IMR-90 (cell line): ENCODE results near the gene EGFR. TPM values are rescaled to one million over a fixed set of nuclear protein-coding genes. Genes with fewer than 3 reads are reported as not detected.

ENCODE experiments used
- ATAC-seq: fragments of 200-7000 bp; cut with Tn5 transposase; 2 replicates; pipeline ENCODE4 v1.9.1; 2020; ENCODE audit warnings: low read depth, mild to moderate bottlenecking, moderate library complexity
- BruUV-seq: library from RNA; stranded (reverse); fragments of 400-500 nt; replicated peaks from 2 replicates; lab custom pipeline; 2021; lab: Mats Ljungman, UMichigan
- CTCF ChIA-PET: fragments of 300-600 bp; formaldehyde crosslinking; extraction: SDS; loops from one replicate; lab custom pipeline; 2021; ENCODE audit warnings: antibody characterized with exemption; lab: Yijun Ruan, JAX
- POLR2A ChIA-PET: fragments of 300-600 bp; sonication (Branson Sonifier 250); formaldehyde crosslinking; loops from one replicate; lab custom pipeline; 2022; ENCODE audit warnings: antibody characterized with exemption; ENCODE audit not compliant: unreplicated experiment; lab: Charles Lee
- DNase-seq: peaks from one replicate; pipeline ENCODE4 v3.0.0; 2013
- H2AFZ ChIP-seq: replicated peaks from 2 replicates; pipeline ENCODE3; 2013; ENCODE audit warnings: low read length, mild to moderate bottlenecking; ENCODE audit not compliant: poor library complexity
- H2AK5ac ChIP-seq: 2 replicates; pipeline ENCODE4 v1.6.1; 2013; ENCODE audit warnings: low read depth, low read length, inconsistent platforms
- H2AK9ac ChIP-seq: replicated peaks from 2 replicates; pipeline ENCODE3; 2013; ENCODE audit warnings: mild to moderate bottlenecking, low read depth, low read length, moderate library complexity; ENCODE audit not compliant: poor library complexity
- H2BK120ac ChIP-seq: 2 replicates; pipeline ENCODE4 v1.6.1; 2013; ENCODE audit warnings: low read depth, low read length, inconsistent platforms
- H2BK15ac ChIP-seq: 3 replicates; pipeline ENCODE4 v1.6.1; 2013; ENCODE audit warnings: low read depth, low read length, inconsistent platforms
- H2BK20ac ChIP-seq: 2 replicates; pipeline ENCODE4 v1.6.1; 2013; ENCODE audit warnings: low read depth, mild to moderate bottlenecking, inconsistent platforms, low read length, moderate library complexity
- H2BK5ac ChIP-seq: 2 replicates; pipeline ENCODE4 v1.6.1; 2013; ENCODE audit warnings: mild to moderate bottlenecking, low read depth, low read length, inconsistent platforms; ENCODE audit not compliant: poor library complexity, severe bottlenecking
- H3K14ac ChIP-seq: replicated peaks from 2 replicates; pipeline ENCODE4 v1.6.1; 2013; ENCODE audit warnings: low read depth, low read length, inconsistent platforms
- H3K18ac ChIP-seq: 2 replicates; pipeline ENCODE4 v1.6.1; 2013; ENCODE audit warnings: low read depth, low read length, control low read depth
- H3K23ac ChIP-seq: 2 replicates; pipeline ENCODE4 v1.6.1; 2013; ENCODE audit warnings: low read depth, low read length, inconsistent platforms
- H3K27ac ChIP-seq: 2 replicates; pipeline ENCODE4 v1.5.1; 2013; ENCODE audit warnings: mild to moderate bottlenecking, control low read depth, low read length; ENCODE audit not compliant: insufficient read depth
- H3K27me3 ChIP-seq: 2 replicates; pipeline ENCODE4 v1.6.1; 2013; ENCODE audit warnings: low read length; ENCODE audit not compliant: control insufficient read depth, insufficient read depth
- H3K36me3 ChIP-seq: 2 replicates; pipeline ENCODE4 v1.6.1; 2013; ENCODE audit warnings: low read length, mixed read lengths; ENCODE audit not compliant: control insufficient read depth, insufficient read depth
- H3K4ac ChIP-seq: 2 replicates; pipeline ENCODE4 v1.6.1; 2013; ENCODE audit warnings: low read depth, low read length, inconsistent platforms
- H3K4me1 ChIP-seq: 2 replicates; pipeline ENCODE4 v1.6.1; 2013; ENCODE audit warnings: low read length, mixed read lengths; ENCODE audit not compliant: control insufficient read depth, insufficient read depth
- H3K4me2 ChIP-seq: 2 replicates; pipeline ENCODE4 v1.6.1; 2013; ENCODE audit warnings: low read depth, mild to moderate bottlenecking, control low read depth, low read length, moderate library complexity
- H3K4me3 ChIP-seq: 2 replicates; pipeline ENCODE4 v1.5.1; 2013; ENCODE audit warnings: low read depth, mild to moderate bottlenecking, control low read depth, low read length, moderate library complexity; ENCODE audit not compliant: insufficient read depth
- H3K56ac ChIP-seq: 2 replicates; pipeline ENCODE4 v1.6.1; 2013; ENCODE audit warnings: low read length, inconsistent platforms; ENCODE audit not compliant: insufficient read depth; ENCODE audit errors: extremely low read depth
- H3K79me1 ChIP-seq, 2 experiments: 2 replicates each; pipeline ENCODE4 v1.6.1; 2013; ENCODE audit warnings: low read length in 2 of 2, inconsistent platforms in 1 of 2, low read depth in 1 of 2
- H3K9ac ChIP-seq: 2 replicates; pipeline ENCODE4 v1.6.1; 2013; ENCODE audit warnings: low read depth, low read length, control low read depth
- H3K9me1 ChIP-seq: 2 replicates; pipeline ENCODE4 v1.6.1; 2013; ENCODE audit warnings: low read length, inconsistent platforms; ENCODE audit not compliant: insufficient read depth
- H3K9me3 ChIP-seq: 2 replicates; pipeline ENCODE4 v1.6.1; 2013; ENCODE audit warnings: low read length; ENCODE audit not compliant: control insufficient read depth, insufficient read depth
- H4K20me1 ChIP-seq: 2 replicates; pipeline ENCODE4 v1.6.1; 2013; ENCODE audit warnings: low read length, inconsistent platforms; ENCODE audit not compliant: insufficient read depth
- H4K5ac ChIP-seq: 2 replicates; pipeline ENCODE4 v1.6.1; 2013; ENCODE audit warnings: mild to moderate bottlenecking, low read depth, low read length, control low read depth
- H4K8ac ChIP-seq, 2 experiments: 2 replicates each; pipeline ENCODE4 v1.6.1; 2013; ENCODE audit warnings: low read depth in 2 of 2, low read length in 2 of 2, control low read depth in 1 of 2, inconsistent platforms in 1 of 2
- H4K91ac ChIP-seq: 2 replicates; pipeline ENCODE4 v1.6.1; 2013; ENCODE audit warnings: low read depth, low read length, inconsistent platforms; ENCODE audit not compliant: insufficient read depth
- WGBS, 2 experiments: methylation state at CpG; one replicate each; pipeline versions ENCODE4 v1.1.5 to v1.1.7; 2013; ENCODE audit warnings: missing lambda C conversion rate in 2 of 2; ENCODE audit not compliant: insufficient read length in 1 of 2; ENCODE audit errors: extremely low coverage in 2 of 2; 5-methylcytosine and 5-hydroxymethylcytosine counted together
- dilution Hi-C: fragments of 300-500 bp; cut with HindIII; formaldehyde crosslinking; loops from one replicate; pipeline ENCODE4 v1.14.3; 2018; ENCODE audit warnings: low sequenced_read_pairs; ENCODE audit not compliant: unreplicated experiment
- in situ Hi-C: fragments of 300-500 bp; cut with MboI; formaldehyde crosslinking; loops from 3 replicates; pipeline ENCODE4 v1.14.3; 2019; ENCODE audit warnings: low sequenced_read_pairs, inconsistent platforms, mixed read lengths
- intact Hi-C: fragments of 100-400 bp; cut with micrococcal nuclease; formaldehyde crosslinking; loops from 2 replicates; pipeline ENCODE4 v1.10.0; 2022
- polyA plus RNA-seq, 3 experiments: library from polyadenylated mRNA; depleted of rRNA; stranded (reverse); fragments of >200 nt; gene quantifications; 2 replicates each; pipeline ENCODE4 v1.2.3, GENCODE V29; 2012; ENCODE audit warnings: low replicate concordance in 1 of 3
- total RNA-seq: library from RNA; depleted of rRNA; stranded (reverse); fragments of >200 nt; gene quantifications from 2 replicates; pipeline ENCODE4 v1.2.3, GENCODE V29; 2012
- TF ChIP-seq, protein P1 (sequence below): fragments of 150-350 bp; IDR thresholded peaks from 2 replicates; pipeline ENCODE4 v1.6.1; 2017; ENCODE audit warnings: mild to moderate bottlenecking, antibody characterized with exemption, low read length, low read depth

EGFR gene
- total and polyA plus RNA-seq, 2 of the 4 experiments (the other 2 are of a cell fraction), result 36.9 to 60.4 TPM

DNA sequence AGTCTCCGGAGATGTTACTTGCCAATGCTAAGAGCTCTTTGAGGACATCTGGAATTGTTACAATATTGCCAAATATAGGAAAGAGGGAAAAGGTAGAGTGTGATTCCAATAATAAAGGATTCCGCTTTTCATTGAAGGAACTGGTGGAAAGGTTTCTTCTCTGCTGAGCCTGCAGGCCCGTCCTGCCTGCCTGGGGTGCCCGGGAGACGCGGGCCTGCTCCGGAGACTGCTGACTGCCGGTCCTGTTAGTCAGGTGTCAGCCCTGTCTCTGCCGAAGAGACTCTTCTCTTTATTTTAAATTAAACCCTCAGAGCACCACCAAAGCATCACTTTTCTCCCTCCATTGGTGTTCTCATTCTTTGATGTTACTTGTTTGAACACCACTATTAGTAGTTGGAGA lies 2.2 kb downstream of the EGFR start:
- H4K20me1 ChIP-seq, result peaks cover 57% of the 10 kb centered on the region
- H2BK15ac ChIP-seq, result no peak overlapping the region
- peak overlapping the region; percentile 94; the same call in 1 of the 2 replicates for H3K14ac ChIP-seq
- H4K5ac ChIP-seq, result no peak overlapping the region
- peaks cover 25% of the 10 kb centered on the region for H3K4me1 ChIP-seq
- H3K79me1 ChIP-seq, result peaks cover 21 to 63% of the 10 kb centered on the region in 2 experiments; a peak in 3 of 4 replicates
- in situ Hi-C loops (loop anchor here (10.0 kb wide), 1 partner anchor 234 kb away; no protein-coding TSS in a partner anchor), dilution Hi-C loops (no loop called here), intact Hi-C loops (loop anchor here (5.0 kb wide), 1 partner anchor 111 kb away; no protein-coding TSS in a partner anchor)
- H3K23ac ChIP-seq, result peak overlapping the region; percentile 82; the same call in 1 of the 2 replicates
- WGBS, 2 experiments, result 80% methylated on average over 1 of the region's 9 CpGs; no CpG with 5 or more reads in 1 of the 2 experiments
- H3K27ac ChIP-seq, result no peak overlapping the region
- no peak overlapping the region for H2BK20ac ChIP-seq
- no peak overlapping the region for H4K8ac ChIP-seq
- H3K36me3 ChIP-seq, result peaks cover 11% of the 10 kb centered on the region
- no peaks in the 10 kb centered on the region for H3K27me3 ChIP-seq
- peak overlapping the region; percentile 30; the same call in 1 of the 2 replicates for H3K4ac ChIP-seq
- peaks cover 29% of the 10 kb centered on the region for H3K9me1 ChIP-seq
- H3K9ac ChIP-seq, result 0 out of 2 replicates have a peak overlapping the region, but pooled peaks have one; percentile 16
- peak overlapping the region; percentile 28; the same call in 1 of the 2 replicates for H2BK120ac ChIP-seq
- no peak overlapping the region for H4K91ac ChIP-seq
- peak overlapping the region; percentile 32 for H2AK9ac ChIP-seq
- CTCF ChIA-PET, result interaction anchor here (1.1 kb wide), 1 partner anchor 234 kb away, joined by 3 read pairs; no protein-coding TSS in a partner anchor
- H3K18ac ChIP-seq, result no peak overlapping the region
- peak overlapping the region; percentile 98; the same call in 1 of the 2 replicates for H3K4me3 ChIP-seq
- peak overlapping the region; percentile 57 for H3K4me2 ChIP-seq
- H2BK5ac ChIP-seq, result no peak overlapping the region
- no peak for ATAC-seq
- TF ChIP-seq, protein P1, sequence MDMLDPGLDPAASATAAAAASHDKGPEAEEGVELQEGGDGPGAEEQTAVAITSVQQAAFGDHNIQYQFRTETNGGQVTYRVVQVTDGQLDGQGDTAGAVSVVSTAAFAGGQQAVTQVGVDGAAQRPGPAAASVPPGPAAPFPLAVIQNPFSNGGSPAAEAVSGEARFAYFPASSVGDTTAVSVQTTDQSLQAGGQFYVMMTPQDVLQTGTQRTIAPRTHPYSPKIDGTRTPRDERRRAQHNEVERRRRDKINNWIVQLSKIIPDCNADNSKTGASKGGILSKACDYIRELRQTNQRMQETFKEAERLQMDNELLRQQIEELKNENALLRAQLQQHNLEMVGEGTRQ, result no peak
- BruUV-seq, result TSS peak; percentile 9
- no peak overlapping the region for H3K56ac ChIP-seq
- no peaks in the 10 kb centered on the region for H3K9me3 ChIP-seq
- DNase-seq, result no peak
- H2AK5ac ChIP-seq, result no peak overlapping the region
- POLR2A ChIA-PET, result no interaction called here
- H2AFZ ChIP-seq, result no peak overlapping the region
